Stimulated activated CD4-positive, alpha-beta T cell treated with anti-CD3 and anti-CD28 coated beads, TNF-alpha, amount 100 ng/mL, for 24 hours (primary cell): ENCODE measurements around the gene KCNIP2.
"Not testable (repeated sequence)": the region's sequence is repeated elsewhere in the genome, so short reads cannot be mapped to it uniquely, and the experiment has no call there.

Experiments
- DNase-seq, 3 experiments: peaks; one replicate each; pipeline ENCODE4 v3.0.0-alpha.2; 2020; ENCODE audit warnings: low read depth in 3 of 3

Gene KCNIP2

GRCh38 chr10:101828766-101829551 is 14.6 kb downstream of the KCNIP2 start:
- DNase-seq: no peak

GRCh38 chr10:101827919-101828600 is 15.5 kb downstream of the KCNIP2 start:
- DNase-seq: no peak

DNA sequence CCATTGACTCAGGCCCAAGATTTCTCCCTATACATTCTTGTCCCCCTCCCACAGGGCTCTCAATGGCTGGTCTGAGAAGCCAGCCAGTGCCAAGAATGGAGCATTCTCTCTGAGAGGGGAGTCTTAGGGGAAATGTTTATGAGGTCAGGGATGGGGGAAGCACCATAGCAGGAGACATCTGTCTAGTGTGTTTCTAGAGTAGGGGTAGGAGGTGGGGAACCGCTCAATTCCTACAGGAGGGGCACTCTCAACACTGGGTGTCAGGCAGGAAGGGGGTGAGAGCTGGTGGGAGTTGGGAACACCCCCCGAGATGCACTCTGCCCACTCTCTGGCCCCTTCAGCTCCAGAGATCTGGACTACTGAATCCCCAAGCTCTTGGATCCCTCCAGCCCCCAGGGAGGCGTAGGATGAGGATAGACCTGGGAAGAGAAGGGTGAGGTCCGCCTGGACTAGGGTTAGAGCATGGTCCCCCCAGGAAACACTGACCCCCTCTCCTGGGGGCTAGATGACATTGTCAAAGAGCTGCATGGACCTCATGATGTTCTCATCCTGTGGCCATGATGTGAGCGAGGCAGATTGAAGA is 16.7 kb downstream of the KCNIP2 start:
- DNase-seq: no peak

GRCh38 chr10:101824736-101825135 is 18.9 kb downstream of the KCNIP2 start:
- DNase-seq: no peak

- DNase-seq: no peak
These were observed 24.5 kb downstream of the KCNIP2 start for GRCh38 chr10:101818872-101819633.

DNA sequence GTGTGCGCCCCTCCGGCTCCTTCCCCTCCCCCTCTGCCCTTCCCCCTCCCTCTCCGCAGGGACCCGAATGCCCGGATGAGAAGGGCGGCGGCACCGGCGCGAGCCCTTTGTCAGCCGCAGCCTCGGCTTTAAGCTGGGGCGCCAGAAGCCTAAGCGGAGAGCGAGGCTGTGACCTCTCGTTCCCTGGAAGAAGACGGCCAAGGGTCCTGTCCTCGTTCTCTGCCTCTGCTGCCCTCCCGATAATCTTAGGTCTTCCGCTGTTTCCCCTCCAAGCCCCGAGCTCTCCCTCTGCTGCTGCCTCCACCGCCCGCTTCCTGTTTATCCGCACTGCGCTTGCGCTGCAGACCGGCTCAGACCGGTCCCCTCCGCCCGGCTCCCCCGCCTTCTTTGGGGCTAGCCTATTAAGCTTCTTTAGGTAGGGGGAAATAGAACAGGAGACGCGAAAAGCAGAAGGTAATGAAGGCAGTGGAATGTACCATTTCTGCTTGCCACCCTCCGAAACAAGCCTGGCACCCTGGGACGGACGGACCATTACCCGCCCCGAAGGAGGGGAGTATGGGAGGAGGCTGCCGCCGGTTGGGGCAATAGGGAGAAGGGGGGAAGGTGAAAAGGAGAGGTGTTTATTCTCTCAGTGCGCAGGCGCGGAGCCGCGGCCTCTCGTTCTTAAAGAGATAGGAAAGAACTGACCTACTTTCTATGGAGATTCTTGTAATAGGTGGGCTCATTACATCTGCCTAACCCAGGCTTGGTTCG is 25.3 kb downstream of the KCNIP2 start, which contains the start of gene OGA:
Gene OGA (minus strand): TSS at position 326 of the 753 bp plus-strand sequence. CDS start 422 bp downstream, outside the sequence.
- DNase-seq: peak; percentile 95 to 97 (median 96)

- DNase-seq: no peak
These were observed 26.1 kb downstream of the KCNIP2 start for GRCh38 chr10:101817337-101818118.

DNA sequence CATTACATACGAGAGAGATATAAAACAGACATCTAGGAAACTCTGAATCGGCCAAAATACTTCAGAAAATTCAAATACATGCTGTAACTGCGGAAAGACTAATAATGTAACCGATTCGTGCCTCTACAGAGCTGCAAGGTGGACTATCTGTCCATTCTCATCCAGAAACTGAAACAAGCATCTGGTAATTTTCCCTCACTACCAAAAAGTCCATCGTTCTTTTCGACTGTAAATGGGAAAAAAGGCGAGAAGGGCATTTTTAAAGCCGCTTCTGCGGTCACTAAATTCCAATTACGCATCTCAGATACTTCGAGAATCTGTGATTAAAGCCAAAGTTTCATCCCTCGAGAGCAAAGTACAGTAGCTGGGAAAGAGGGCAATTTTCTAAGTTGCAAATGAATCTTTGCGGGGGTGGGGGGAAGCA is 26.7 kb downstream of the KCNIP2 start:
- no peak for DNase-seq

DNA sequence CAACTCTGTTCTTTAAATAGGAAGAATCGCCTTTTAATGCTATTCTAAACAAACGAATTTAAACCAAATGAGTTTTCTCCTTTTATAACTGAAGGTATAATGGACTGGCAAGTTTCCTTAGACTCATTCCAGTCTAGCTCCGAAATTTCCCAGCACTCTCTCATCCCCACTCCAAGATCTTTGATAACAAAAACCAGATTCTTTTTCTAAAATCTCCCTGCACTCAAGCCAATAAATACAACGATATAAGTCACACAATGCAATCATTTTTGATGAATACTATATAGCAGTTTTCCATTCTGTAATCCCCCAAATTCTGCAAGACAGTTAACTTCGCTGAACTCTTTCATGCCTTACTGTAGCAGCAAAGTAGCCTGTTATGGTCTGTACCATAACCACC is 27.2 kb downstream of the KCNIP2 start:
- no peak for DNase-seq

- no peak for DNase-seq
These were observed 29.0 kb downstream of the KCNIP2 start for GRCh38 chr10:101814466-101815071.

DNA sequence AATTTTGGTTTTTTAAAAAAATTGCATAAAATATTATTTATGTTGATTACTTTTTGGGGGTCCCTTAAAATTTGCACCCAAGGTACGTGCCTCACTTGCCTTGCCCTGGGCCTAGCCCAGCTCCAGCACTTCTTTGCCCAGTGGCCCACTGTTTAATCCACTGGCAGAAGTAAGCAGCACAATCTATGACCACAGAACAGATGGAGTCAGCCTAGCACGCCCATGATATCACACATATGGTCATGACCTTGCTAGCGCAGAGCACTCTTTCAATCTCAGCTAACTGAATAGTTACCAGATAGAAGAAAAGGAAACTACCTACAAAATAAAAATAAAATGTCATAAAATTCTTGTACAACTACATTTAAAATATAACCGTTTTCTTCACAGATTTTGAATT is 31.0 kb downstream of the KCNIP2 start:
- DNase-seq: no peak

DNA sequence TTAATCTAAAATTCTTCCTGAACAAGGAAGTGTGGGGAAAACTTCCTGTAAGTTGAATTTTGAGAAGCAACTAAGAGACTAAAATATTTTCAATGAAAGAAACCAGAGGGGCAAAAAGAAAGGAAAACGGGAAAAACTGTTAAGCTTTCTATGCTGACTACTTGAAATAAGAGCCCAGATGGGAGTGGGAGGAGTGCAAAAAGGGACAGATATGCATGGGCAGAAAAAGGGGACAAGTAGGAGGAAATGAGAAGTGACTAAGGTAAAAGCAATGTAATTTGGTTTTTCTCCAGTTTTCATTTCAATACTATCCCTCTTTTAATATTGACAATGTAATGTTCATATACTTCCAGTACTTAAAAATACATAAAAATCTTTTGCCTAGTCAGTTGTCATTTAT is 36.4 kb downstream of the KCNIP2 start:
- DNase-seq: no peak

DNA sequence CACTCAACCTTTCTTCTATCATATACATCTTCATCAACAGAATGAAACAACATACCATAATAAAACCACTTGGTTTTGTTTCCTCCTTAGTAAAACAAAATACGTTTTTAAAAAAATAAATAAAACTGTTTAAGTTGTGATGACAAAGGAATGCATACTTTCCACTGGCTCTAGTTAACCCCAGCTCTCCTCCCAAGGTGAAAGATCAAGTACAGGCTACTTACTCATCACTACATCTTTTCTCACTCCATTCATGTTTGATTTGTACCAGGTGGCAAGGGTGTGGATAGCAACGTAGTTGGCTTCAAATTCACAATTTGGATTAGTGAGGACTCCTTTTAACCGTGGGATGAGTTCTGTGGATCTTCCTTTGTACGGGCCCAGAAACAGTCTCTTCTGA is 40.1 kb downstream of the KCNIP2 start:
- no peak for DNase-seq

- DNase-seq: no peak
These were observed 46.1 kb downstream of the KCNIP2 start for GRCh38 chr10:101797403-101798059.

DNA sequence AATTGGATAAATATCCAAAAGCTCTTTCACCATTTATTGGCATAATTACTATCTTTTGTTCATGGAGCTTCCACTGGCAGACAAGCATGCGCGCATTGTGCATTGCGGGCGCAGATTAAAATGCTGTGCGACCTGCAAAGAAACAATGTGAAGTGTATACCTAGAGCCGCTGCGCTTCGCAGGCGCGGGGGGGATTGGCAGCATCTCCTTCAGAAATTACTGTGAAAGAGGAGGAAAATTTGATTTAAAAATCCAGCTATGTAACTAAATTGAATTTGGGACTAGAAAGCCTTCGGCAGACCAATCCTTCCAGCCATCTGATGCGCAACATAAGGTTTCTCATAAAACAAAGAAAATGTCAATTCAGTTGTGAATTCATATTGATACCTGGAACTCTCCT is 50.1 kb downstream of the KCNIP2 start:
- no peak for DNase-seq

DNA sequence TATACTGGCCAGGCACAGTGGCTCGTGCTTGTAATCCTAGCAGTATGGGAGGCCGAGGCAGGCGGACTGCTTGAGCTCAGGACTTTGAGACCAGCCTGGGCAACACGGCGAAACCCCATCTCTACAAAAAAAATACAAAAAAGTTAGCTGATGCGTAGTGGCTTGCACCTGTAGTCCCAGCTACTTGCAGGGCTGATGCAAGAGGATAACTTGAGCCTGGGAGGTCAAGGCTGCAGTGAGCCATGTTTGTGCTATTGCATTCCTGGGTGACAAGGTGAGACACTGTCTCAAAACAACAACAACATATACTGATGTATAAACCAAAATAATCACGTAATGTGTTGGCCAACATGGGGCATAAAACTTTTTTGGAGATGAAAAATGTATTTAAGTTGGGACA is 53.9 kb downstream of the KCNIP2 start:
- DNase-seq: no peak

DNA sequence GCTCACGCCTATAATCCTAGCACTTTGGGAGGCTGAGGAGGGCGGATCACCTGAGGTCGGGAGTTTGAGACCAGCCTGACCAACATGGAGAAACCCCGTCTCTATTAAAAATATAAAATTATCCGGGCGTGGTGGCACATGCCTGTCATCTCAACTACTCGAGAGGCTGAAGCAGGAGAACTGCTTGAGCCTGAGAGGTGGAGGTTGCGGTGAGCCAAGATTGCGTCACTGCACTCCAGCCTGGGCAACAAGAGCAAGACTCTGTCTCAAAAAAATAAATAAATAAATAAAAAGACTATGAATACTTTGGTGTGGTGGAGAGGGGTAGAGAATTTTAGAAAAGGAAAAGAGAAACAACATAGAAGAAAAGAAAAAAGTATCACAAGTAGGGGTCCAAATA is 54.4 kb downstream of the KCNIP2 start:
- not testable (repeated sequence) for DNase-seq

DNA sequence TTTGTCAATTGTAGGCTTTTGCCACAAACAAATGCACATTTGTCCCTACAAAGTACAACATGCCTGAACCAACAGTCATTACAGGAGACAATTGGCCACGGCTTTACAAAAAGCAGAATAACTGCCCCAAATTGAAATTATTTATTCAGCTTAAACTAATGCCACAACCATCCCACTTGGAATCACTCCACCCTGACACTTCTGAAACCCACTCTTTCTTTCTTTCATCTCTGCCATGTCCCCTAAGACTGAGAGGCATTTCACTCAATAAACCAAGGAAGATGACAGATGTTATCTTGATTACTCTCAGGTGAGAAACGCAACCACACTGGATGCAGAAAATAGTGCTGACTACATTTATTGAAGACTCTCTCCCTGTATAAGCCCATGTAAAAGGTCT is 57.8 kb downstream of the KCNIP2 start:
- no peak for DNase-seq

DNA sequence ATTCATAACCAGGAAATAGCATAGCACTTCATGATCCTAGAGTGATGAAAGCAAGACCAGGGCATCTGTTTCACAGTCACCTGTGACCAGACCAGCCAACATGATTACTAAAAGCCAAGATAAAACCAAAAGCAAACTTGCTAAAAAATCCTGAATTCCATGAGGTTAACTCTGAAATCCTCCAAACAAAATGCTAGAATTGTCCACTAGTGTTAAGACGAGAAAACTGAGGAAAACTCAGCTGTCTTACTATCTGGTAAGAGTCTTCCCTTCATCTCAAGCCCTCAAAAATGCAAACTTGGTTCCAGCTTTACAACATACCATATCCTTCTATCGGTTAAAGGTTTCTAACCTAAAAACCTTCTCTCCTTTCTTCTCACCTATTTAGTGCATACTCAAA is 59.0 kb downstream of the KCNIP2 start:
- DNase-seq: no peak

DNA sequence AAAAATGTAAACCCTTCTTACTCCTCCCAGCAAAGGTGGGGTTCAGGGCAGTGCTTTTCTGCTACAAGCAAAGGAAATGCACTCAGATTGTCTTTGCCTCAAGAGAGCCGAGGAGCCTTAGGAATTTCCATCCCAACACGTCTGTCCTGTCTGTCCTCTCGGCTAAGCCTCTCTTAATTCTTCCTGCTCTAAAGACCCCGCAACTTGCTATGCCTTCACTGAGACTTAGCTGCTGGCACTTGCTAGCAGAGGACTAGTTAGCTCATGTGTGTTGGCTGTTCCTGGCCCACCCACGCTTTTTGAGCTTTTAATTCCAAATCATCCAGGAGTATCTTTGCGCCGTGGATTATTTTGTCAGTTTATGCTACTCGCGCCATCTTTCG is 59.9 kb downstream of the KCNIP2 start:
- no peak for DNase-seq
